Measurements from ENCODE around the gene SENP3. TPM values are rescaled to one million over a fixed set of nuclear protein-coding genes. Genes with fewer than 3 reads are reported as not detected.

SENP3 gene
- total and polyA plus RNA-seq, 2 of the 13 experiments (the other 11 are each of a cell fraction or from before 2014, with no cell fraction given) = 55.8 to 75.4 TPM

DNA sequence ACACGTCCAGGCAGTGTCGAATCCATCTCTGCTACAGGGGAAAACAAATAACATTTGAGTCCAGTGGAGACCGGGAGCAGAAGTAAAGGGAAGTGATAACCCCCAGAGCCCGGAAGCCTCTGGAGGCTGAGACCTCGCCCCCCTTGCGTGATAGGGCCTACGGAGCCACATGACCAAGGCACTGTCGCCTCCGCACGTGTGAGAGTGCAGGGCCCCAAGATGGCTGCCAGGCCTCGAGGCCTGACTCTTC, 10.5 kb downstream of the SENP3 start (continued):
- no peak for TF ChIP-seq TOPORS (CRISPR knock-in tag; IDR thresholded peaks at IDR 0.05)
- TF ChIP-seq, protein P1, sequence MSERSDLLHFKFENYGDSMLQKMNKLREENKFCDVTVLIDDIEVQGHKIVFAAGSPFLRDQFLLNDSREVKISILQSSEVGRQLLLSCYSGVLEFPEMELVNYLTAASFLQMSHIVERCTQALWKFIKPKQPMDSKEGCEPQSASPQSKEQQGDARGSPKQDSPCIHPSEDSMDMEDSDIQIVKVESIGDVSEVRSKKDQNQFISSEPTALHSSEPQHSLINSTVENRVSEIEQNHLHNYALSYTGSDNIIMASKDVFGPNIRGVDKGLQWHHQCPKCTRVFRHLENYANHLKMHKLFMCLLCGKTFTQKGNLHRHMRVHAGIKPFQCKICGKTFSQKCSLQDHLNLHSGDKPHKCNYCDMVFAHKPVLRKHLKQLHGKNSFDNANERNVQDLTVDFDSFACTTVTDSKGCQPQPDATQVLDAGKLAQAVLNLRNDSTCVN (CRISPR knock-in tag; IDR thresholded peaks at IDR 0.05; ENCODE audit: borderline replicate concordance) = peak; percentile 53; the same call in 1 of the 2 replicates
- TF ChIP-seq ZNF782 (CRISPR knock-in tag; IDR thresholded peaks at IDR 0.05; ENCODE audit: borderline replicate concordance) = no peak
- TF ChIP-seq ZNF430 (CRISPR knock-in tag; IDR thresholded peaks at IDR 0.05) = no peak
- TF ChIP-seq WIZ (CRISPR knock-in tag; IDR thresholded peaks at IDR 0.05) = no peak
- TF ChIP-seq ZNF253 (CRISPR knock-in tag; IDR thresholded peaks at IDR 0.05; ENCODE audit: borderline replicate concordance) = no peak
- TF ChIP-seq ZNF552 (CRISPR knock-in tag; IDR thresholded peaks at IDR 0.05; ENCODE audit: borderline replicate concordance) = no peak
- no peak for TF ChIP-seq CHD2 (IDR thresholded peaks at IDR 0.05; ENCODE audit: low read depth, low read length)
- TF ChIP-seq ZNF549 (CRISPR knock-in tag; IDR thresholded peaks at IDR 0.05) = no peak
- TF ChIP-seq DMAP1 (CRISPR knock-in tag; IDR thresholded peaks at IDR 0.05) = peak; percentile 99
- no peak for TF ChIP-seq SMAD9 (CRISPR knock-in tag; IDR thresholded peaks at IDR 0.05)
- TF ChIP-seq HMGA1 (CRISPR knock-in tag; conservative IDR thresholded peaks at IDR 0.05) = no peak
- TF ChIP-seq HMG20B (CRISPR knock-in tag; conservative IDR thresholded peaks at IDR 0.05) = no peak

- under 1% methylated on average over 21 of the region's 73 CpGs for WGBS (ENCODE audit: low lambda C conversion rate)
- in situ Hi-C loops (cut with HindIII; ENCODE audit: extremely low pct_ligation_motif_present, low pct_unique_long_range_greater_than_20kb) = loop anchor here (10.0 kb wide), 1 partner anchor 272 kb away; no protein-coding TSS in a partner anchor
- BruUV-seq (replicated peaks) = TSS peak; percentile 50
- Histone ChIP-seq H4K20me1 (ENCODE audit: insufficient read depth, low read length) (peaks cover 43% of the 10 kb centered on the region), H3K27me3 (ENCODE audit: control insufficient read depth in 1 of 2, insufficient read depth in 2 of 2, low read length in 2 of 2) (no peaks in the 10 kb centered on the region; a peak in 1 of 5 replicates), H3K4me1 (ENCODE audit: insufficient read depth, low read length) (peaks cover 51% of the 10 kb centered on the region), H3K4me2 (ENCODE audit: low read depth, low read length) (peak overlapping the region; percentile 93), H3K4me3 (replicated peaks in 1 of 3; ENCODE audit: insufficient read depth in 1 of 3, low read depth in 2 of 3, low read length in 3 of 3) (peak overlapping the region; percentile 89 to 96 (median 94)), H3K79me2 (ENCODE audit: insufficient read depth, low read length) (peaks cover 44% of the 10 kb centered on the region), H3K27ac (ENCODE audit: extremely low read length, insufficient read depth, low read length) (peak overlapping the region; percentile 93), H3K9ac (ENCODE audit: insufficient read depth, low read depth, low read length) (peak overlapping the region; percentile 99), H3K36me3 (replicated peaks in 1 of 2; ENCODE audit: control insufficient read depth in 1 of 2, insufficient read depth in 2 of 2, low read length in 2 of 2) (peaks cover 11 to 67% of the 10 kb centered on the region in 2 experiments), H2AFZ (ENCODE audit: low read length) (no peak overlapping the region), H3K9me3 (ENCODE audit: low read length) (no peaks in the 10 kb centered on the region)
- FAIRE-seq = no peak
- ATAC-seq = no peak; the same call in 2 of the 3 replicates
- ChIA-PET CTCF (ENCODE audit: low intra/inter-chr PET ratio, low total read pairs) (no interaction called here), POLR2A (interaction anchor here (1.0 to 3.3 kb wide), 13 partner anchors 11 to 261 kb away, joined by 3 to 51 read pairs (median 8); partner anchors contain the start of genes ATP1B2, FXR2, MPDU1 and POLR2A)
- peak; percentile 98 for DNase-seq (ENCODE audit: low spot score)
- intact Hi-C loops (cut with micrococcal nuclease; ENCODE audit: unreplicated experiment) = loop anchor here (5.0 kb wide), 1 partner anchor 115 kb away; the partner anchor contains the start of genes TP53 and WRAP53
- TF ChIP-seq HNRNPUL1 (IDR thresholded peaks at IDR 0.05; ENCODE audit: low read depth, low read length) = no peak
- no peak for TF ChIP-seq ZNF746 (CRISPR knock-in tag; IDR thresholded peaks at IDR 0.05)
- TF ChIP-seq, protein P2, sequence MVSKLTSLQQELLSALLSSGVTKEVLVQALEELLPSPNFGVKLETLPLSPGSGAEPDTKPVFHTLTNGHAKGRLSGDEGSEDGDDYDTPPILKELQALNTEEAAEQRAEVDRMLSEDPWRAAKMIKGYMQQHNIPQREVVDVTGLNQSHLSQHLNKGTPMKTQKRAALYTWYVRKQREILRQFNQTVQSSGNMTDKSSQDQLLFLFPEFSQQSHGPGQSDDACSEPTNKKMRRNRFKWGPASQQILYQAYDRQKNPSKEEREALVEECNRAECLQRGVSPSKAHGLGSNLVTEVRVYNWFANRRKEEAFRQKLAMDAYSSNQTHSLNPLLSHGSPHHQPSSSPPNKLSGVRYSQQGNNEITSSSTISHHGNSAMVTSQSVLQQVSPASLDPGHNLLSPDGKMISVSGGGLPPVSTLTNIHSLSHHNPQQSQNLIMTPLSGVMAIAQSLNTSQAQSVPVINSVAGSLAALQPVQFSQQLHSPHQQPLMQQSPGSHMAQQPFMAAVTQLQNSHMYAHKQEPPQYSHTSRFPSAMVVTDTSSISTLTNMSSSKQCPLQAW (CRISPR knock-in tag; IDR thresholded peaks at IDR 0.05) = peak; percentile 88
- TF ChIP-seq ZNF382 (CRISPR knock-in tag; IDR thresholded peaks at IDR 0.05; ENCODE audit: borderline replicate concordance) = no peak
- TF ChIP-seq CAMTA2 (CRISPR knock-in tag; IDR thresholded peaks at IDR 0.05; ENCODE audit: borderline replicate concordance) = peak; percentile 75; the same call in 1 of the 2 replicates
- TF ChIP-seq NCOA2 (CRISPR knock-in tag; IDR thresholded peaks at IDR 0.05) = no peak
- peak; percentile 92 for TF ChIP-seq ZSCAN31 (CRISPR knock-in tag; IDR thresholded peaks at IDR 0.05; ENCODE audit: low read depth)
- TF ChIP-seq MEIS1 (CRISPR knock-in tag; IDR thresholded peaks at IDR 0.05; ENCODE audit: borderline replicate concordance) = peak; percentile 45; the same call in 1 of the 2 replicates
- TF ChIP-seq TGIF2 (CRISPR knock-in tag; IDR thresholded peaks at IDR 0.05) = no peak; the same call in 1 of the 2 replicates
- TF ChIP-seq ZNF841 (CRISPR knock-in tag; IDR thresholded peaks at IDR 0.05; ENCODE audit: borderline replicate concordance) = no peak
Measured at GRCh38 chr17:7572588-7573323, 11.0 kb downstream of the SENP3 start.
